ENCODE data around the gene ELP6. TPM values are rescaled to one million over a fixed set of nuclear protein-coding genes. Genes with fewer than 3 reads are reported as not detected.
"Not testable (repeated sequence)": the region's sequence is repeated elsewhere in the genome, so short reads cannot be mapped to it uniquely, and the experiment has no call there.

ELP6 gene
- total RNA-seq, 3 donors from 2014 or later, result 21.8 to 28.5 (median 22.3) TPM

GRCh38 chr3:47515864-47516319 is 2.4 kb upstream of the ELP6 start:
- Histone ChIP-seq H3K27ac (no peak overlapping the region), H3K4me1 (no peaks in the 10 kb centered on the region), H3K36me3 (no peaks in the 10 kb centered on the region), H3K9me3 (no peaks in the 10 kb centered on the region), H3K27me3 (no peaks in the 10 kb centered on the region), H3K4me3 (no peak overlapping the region)
- DNase-seq (ENCODE audit: low spot score in 2 of 2), result no peak
- TF ChIP-seq POLR2AphosphoS5 (IDR thresholded peaks at IDR 0.05), result no peak
- TF ChIP-seq, protein P1, sequence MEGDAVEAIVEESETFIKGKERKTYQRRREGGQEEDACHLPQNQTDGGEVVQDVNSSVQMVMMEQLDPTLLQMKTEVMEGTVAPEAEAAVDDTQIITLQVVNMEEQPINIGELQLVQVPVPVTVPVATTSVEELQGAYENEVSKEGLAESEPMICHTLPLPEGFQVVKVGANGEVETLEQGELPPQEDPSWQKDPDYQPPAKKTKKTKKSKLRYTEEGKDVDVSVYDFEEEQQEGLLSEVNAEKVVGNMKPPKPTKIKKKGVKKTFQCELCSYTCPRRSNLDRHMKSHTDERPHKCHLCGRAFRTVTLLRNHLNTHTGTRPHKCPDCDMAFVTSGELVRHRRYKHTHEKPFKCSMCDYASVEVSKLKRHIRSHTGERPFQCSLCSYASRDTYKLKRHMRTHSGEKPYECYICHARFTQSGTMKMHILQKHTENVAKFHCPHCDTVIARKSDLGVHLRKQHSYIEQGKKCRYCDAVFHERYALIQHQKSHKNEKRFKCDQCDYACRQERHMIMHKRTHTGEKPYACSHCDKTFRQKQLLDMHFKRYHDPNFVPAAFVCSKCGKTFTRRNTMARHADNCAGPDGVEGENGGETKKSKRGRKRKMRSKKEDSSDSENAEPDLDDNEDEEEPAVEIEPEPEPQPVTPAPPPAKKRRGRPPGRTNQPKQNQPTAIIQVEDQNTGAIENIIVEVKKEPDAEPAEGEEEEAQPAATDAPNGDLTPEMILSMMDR (IDR thresholded peaks at IDR 0.05), result no peak
- TF ChIP-seq POLR2A (IDR thresholded peaks at IDR 0.05), result no peak
- intact Hi-C loops (cut with DNase I; ENCODE audit: low total_unique reads), result loop anchor here (2.0 kb wide), 1 partner anchor 63 kb away; the partner anchor contains the start of gene CSPG5

DNA sequence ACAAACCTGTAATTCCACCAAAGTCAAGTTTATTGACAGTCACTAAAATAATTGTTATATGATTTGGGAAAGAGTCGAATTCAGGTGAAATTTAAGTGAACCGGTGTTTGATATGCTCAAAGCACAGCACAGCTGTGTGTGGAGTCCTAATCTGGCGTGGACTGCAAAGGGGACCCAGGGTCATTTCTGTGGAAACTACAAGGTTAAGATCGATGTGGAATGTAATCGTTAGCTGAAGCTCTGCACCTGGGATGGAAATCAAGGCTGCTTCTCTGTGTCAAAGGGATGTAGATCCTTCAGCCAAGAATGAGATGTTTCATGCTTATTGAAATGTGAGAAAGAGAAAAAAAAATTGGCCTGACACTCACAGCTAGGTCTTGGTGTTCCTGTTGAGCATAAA is 1.6 kb upstream of the ELP6 start:
- intact Hi-C loops (cut with DNase I; ENCODE audit: low total_unique reads), result no loop called here
- no peak overlapping the region for H3K27ac ChIP-seq
- H3K4me1 ChIP-seq, result no peaks in the 10 kb centered on the region
- H3K27me3 ChIP-seq, result no peaks in the 10 kb centered on the region
- TF ChIP-seq POLR2AphosphoS5 (IDR thresholded peaks at IDR 0.05) (no peak), POLR2A (IDR thresholded peaks at IDR 0.05) (no peak)
- TF ChIP-seq, protein P1 (IDR thresholded peaks at IDR 0.05), result no peak
- no peak overlapping the region for H3K4me3 ChIP-seq
- DNase-seq (ENCODE audit: low spot score in 2 of 2), result no peak
- H3K36me3 ChIP-seq, result no peaks in the 10 kb centered on the region
- no peaks in the 10 kb centered on the region for H3K9me3 ChIP-seq

- Histone ChIP-seq H3K9me3 (no peaks in the 10 kb centered on the region), H3K4me1 (no peaks in the 10 kb centered on the region), H3K36me3 (no peaks in the 10 kb centered on the region), H3K27me3 (no peaks in the 10 kb centered on the region), H3K4me3 (peak overlapping the region; percentile 63 to 74 (median 73)), H3K27ac (peak overlapping the region; percentile 89 to 91)
- peak in 1 of 2 donors; percentile 36 for DNase-seq (ENCODE audit: low spot score in 2 of 2)
- intact Hi-C loops (cut with DNase I; ENCODE audit: low total_unique reads), result no loop called here
- TF ChIP-seq, protein P1 (IDR thresholded peaks at IDR 0.05), result no peak
- TF ChIP-seq POLR2A (IDR thresholded peaks at IDR 0.05) (no peak), POLR2AphosphoS5 (IDR thresholded peaks at IDR 0.05) (no peak)
Measured at GRCh38 chr3:47512416-47513124, 942 bp downstream of the ELP6 start.

GRCh38 chr3:47505267-47505666 is 8.2 kb downstream of the ELP6 start:
- H3K36me3 ChIP-seq, result not testable (repeated sequence)

GRCh38 chr3:47504113-47504512 is 9.4 kb downstream of the ELP6 start:
- intact Hi-C loops (cut with DNase I; ENCODE audit: low total_unique reads), result no loop called here
- Histone ChIP-seq H3K4me3 (no peak overlapping the region), H3K4me1 (no peaks in the 10 kb centered on the region), H3K27ac (no peak overlapping the region), H3K27me3 (no peaks in the 10 kb centered on the region), H3K36me3 (no peaks in the 10 kb centered on the region), H3K9me3 (no peaks in the 10 kb centered on the region)
- DNase-seq (ENCODE audit: low spot score in 2 of 2), result no peak
- TF ChIP-seq, protein P1 (IDR thresholded peaks at IDR 0.05), result no peak
- TF ChIP-seq POLR2A (IDR thresholded peaks at IDR 0.05), result no peak
- no peak for TF ChIP-seq POLR2AphosphoS5 (IDR thresholded peaks at IDR 0.05)

More at GRCh38 chr3:47505267-47505666, 8.2 kb downstream of the ELP6 start:
- H3K4me1 ChIP-seq; intact Hi-C loops (cut with DNase I; ENCODE audit: low total_unique reads); H3K27me3 ChIP-seq; H3K4me3 ChIP-seq; H3K9me3 ChIP-seq; DNase-seq (ENCODE audit: low spot score in 2 of 2); H3K27ac ChIP-seq: not testable (repeated sequence)

All from breast epithelium (tissue), 4 donors.